ENCODE results near the gene LCOR. TPM values are rescaled to one million over a fixed set of nuclear protein-coding genes. Genes with fewer than 3 reads are reported as not detected.

LCOR gene
- total and polyA plus RNA-seq, 4 donors, result 2.4 to 38.9 (median 19.5) TPM

DNA sequence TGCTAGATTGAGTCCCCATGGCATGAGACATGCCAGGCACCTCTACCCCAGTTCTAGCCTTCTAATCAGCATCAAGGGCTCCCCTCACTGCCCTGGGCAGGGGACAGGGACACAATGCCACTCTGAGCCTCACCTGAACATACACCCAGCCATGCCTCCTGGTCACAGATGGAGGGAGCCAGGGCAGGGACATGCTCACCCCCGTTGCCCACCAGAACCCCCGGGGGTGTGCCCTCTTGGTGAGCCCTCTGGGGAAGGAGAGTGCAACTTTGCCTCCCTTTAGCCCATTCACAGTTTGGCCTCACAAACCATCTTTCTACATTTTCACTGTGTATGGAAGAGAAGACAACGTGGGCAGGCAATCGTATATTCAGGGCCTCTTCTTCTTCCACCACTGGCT is 167.2 kb downstream of the LCOR start:
- H3K27me3 ChIP-seq (ENCODE audit: control insufficient read depth in 1 of 2, insufficient read depth in 2 of 2, low read length in 1 of 2), result no peaks in the 10 kb centered on the region
- H3K4me3 ChIP-seq (ENCODE audit: low read length in 2 of 2), result no peak overlapping the region
- no peak for DNase-seq
- no peak for ATAC-seq (ENCODE audit: low FRiP score)
- no peaks in the 10 kb centered on the region for H3K9me3 ChIP-seq (ENCODE audit: control insufficient read depth, low read length)
- H3K36me3 ChIP-seq (ENCODE audit: control insufficient read depth in 1 of 2, insufficient read depth in 2 of 2, low read length in 1 of 2), result no peaks in the 10 kb centered on the region
- intact Hi-C loops (cut with DNase I), result no loop called here
- no peak overlapping the region for H3K27ac ChIP-seq (ENCODE audit: low read depth in 1 of 2, low read length in 2 of 2)
- 93 to 97% methylated on average over 4 of the region's 4 CpGs for WGBS, 2 donors
- H3K4me1 ChIP-seq (ENCODE audit: control insufficient read depth in 1 of 2, insufficient read depth in 2 of 2, low read length in 2 of 2), result peaks cover 0 to 7% of the 10 kb centered on the region in 2 donors

DNA sequence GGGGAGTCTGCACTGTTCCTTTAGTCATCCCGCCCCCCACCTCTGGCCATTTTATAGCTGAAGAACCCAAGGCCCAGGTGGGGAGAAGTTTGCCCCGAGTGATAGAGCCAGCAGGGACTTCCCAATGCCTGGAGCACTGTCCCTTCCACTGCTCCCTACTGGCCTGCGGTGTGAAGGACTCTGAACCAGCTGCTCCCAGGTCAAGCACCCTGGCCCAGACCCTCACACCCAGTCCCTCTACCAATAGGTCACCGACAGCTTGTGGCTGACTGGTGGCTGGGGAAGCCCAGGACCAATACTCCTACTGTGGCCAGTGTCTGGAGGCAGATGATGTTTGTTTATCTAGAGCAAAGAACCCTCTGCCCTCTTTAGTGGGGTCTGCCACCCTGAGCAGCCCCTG is 167.9 kb downstream of the LCOR start:
- Histone ChIP-seq H3K27ac (ENCODE audit: low read depth in 1 of 2, low read length in 2 of 2) (no peak overlapping the region), H3K4me1 (ENCODE audit: control insufficient read depth in 1 of 2, insufficient read depth in 2 of 2, low read length in 2 of 2) (peaks cover 0 to 7% of the 10 kb centered on the region in 2 donors), H3K4me3 (ENCODE audit: low read length in 2 of 2) (no peak overlapping the region), H3K36me3 (ENCODE audit: control insufficient read depth in 1 of 2, insufficient read depth in 2 of 2, low read length in 1 of 2) (no peaks in the 10 kb centered on the region), H3K9me3 (ENCODE audit: control insufficient read depth, low read length) (no peaks in the 10 kb centered on the region), H3K27me3 (ENCODE audit: control insufficient read depth in 1 of 2, insufficient read depth in 2 of 2, low read length in 1 of 2) (no peaks in the 10 kb centered on the region)
- WGBS, 2 donors, result 94% methylated on average over 4 of the region's 4 CpGs
- ATAC-seq (ENCODE audit: low FRiP score), result no peak
- DNase-seq, result no peak
- intact Hi-C loops (cut with DNase I), result no loop called here

DNA sequence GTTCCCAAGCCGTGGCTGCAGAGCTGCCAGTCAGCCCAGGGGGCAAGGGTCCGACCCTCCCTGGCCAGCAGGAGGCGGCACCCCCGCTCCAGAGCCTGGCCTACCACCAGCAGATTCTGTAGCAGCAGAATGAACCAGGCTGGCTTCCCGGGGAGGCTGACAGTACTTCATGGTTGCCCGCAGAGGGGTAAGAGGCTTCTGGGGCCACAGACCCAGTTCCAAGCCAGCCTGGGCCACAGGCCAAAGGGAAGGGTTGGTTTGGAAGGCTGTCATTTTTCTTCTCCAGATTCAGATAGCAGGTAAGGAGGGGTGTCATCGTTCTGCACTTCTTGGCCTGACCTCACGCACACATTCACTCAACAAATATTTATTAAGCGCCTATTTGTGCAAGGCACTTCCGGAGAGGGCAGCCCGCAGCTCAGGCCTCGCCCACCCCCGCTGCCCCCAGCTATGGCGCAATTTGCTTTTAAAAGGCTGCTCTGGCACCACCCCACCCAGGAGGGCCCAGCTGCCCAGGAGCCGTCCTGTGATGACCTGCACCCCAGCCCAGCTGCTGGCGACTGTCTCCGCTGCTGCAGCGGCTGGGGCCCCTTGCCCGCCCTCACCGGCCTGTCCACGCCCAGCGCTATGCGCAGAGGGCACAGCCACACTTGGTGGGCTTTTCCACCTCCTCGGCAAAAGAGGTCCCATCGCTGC is 168.5 kb downstream of the LCOR start:
- ATAC-seq (ENCODE audit: low FRiP score) (no peak), DNase-seq (no peak)
- H3K36me3 ChIP-seq (ENCODE audit: control insufficient read depth in 1 of 2, insufficient read depth in 2 of 2, low read length in 1 of 2), result no peaks in the 10 kb centered on the region
- intact Hi-C loops (cut with DNase I), result no loop called here
- H3K4me3 ChIP-seq (ENCODE audit: low read length in 2 of 2), result no peak overlapping the region
- peaks cover 0 to 7% of the 10 kb centered on the region in 2 donors for H3K4me1 ChIP-seq (ENCODE audit: control insufficient read depth in 1 of 2, insufficient read depth in 2 of 2, low read length in 2 of 2)
- H3K9me3 ChIP-seq (ENCODE audit: control insufficient read depth, low read length), result no peaks in the 10 kb centered on the region
- H3K27me3 ChIP-seq (ENCODE audit: control insufficient read depth in 1 of 2, insufficient read depth in 2 of 2, low read length in 1 of 2), result no peaks in the 10 kb centered on the region
- H3K27ac ChIP-seq (ENCODE audit: low read depth in 1 of 2, low read length in 2 of 2), result no peak overlapping the region
- WGBS, 2 donors, result 93% methylated on average over 25 of the region's 25 CpGs

DNA sequence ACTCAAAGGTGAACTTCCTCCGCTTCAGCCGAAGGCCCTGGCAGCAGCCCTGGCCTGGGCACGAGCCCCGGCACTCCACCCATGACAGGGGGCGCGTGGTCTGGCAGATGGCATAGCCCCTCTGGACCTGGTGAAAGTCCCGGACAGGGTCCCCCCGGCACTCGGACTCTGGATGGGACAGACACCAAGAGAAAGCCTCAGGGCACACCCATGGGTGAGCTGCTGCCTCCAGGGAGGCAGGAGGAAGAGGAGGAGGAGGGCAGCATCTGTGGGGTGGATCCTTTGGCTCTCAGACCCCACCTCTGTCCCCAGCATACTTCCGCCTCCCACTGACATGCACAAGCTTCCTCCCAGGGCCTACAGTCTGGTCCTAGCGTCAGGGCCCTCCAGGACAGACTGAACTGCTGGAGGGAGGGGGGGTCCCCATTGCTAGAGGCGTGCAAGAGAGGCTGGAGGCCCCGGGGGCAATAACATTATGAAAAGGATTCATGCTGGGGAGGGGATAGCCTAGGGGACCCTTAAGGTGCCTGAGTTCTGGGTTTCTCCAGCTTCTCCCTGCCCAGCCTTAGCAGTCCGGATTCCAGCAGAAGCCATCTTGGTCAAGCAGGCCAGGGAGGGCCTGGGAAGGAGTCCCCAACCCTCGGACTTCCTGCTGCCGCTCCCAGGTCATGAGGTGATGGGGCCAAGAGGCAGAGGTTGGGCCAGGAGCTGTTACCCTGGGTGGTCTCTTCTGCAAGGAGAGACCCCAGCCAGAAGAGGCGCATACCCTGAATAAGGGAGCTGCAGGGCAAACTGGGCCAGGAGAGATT is 169.3 kb downstream of the LCOR start:
- WGBS, 2 donors, result 95% methylated on average over 17 of the region's 17 CpGs
- no peak overlapping the region for H3K4me3 ChIP-seq (ENCODE audit: low read length in 2 of 2)
- no peak overlapping the region for H3K27ac ChIP-seq (ENCODE audit: low read depth in 1 of 2, low read length in 2 of 2)
- ATAC-seq (ENCODE audit: low FRiP score) (no peak), DNase-seq (no peak)
- H3K9me3 ChIP-seq (ENCODE audit: control insufficient read depth, low read length), result no peaks in the 10 kb centered on the region
- peaks cover 0 to 3% of the 10 kb centered on the region in 2 donors for H3K4me1 ChIP-seq (ENCODE audit: control insufficient read depth in 1 of 2, insufficient read depth in 2 of 2, low read length in 2 of 2)
- H3K27me3 ChIP-seq (ENCODE audit: control insufficient read depth in 1 of 2, insufficient read depth in 2 of 2, low read length in 1 of 2), result no peaks in the 10 kb centered on the region
- intact Hi-C loops (cut with DNase I), result no loop called here
- no peaks in the 10 kb centered on the region for H3K36me3 ChIP-seq (ENCODE audit: control insufficient read depth in 1 of 2, insufficient read depth in 2 of 2, low read length in 1 of 2)

DNA sequence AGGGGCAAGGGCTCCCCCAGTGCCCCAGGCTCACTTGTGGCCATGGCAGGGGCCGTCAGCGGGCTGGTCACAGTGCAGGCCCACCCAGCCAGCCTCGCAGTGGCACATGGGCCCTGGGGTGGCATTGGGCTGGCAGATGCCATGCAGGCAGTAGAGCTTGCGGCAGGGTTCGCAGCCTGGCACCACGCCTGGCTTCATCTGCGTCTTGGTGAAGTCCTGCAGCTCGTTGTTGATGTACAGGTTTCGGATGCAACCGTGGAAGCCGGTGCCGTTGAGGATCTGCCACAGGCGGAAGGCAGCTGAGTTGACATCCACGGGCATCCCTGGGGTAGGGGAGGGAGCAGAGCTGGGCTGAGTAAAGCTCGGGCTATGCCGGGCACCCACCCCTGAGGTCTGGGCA is 170.6 kb downstream of the LCOR start:
- no peaks in the 10 kb centered on the region for H3K9me3 ChIP-seq (ENCODE audit: control insufficient read depth, low read length)
- no peaks in the 10 kb centered on the region for H3K27me3 ChIP-seq (ENCODE audit: control insufficient read depth in 1 of 2, insufficient read depth in 2 of 2, low read length in 1 of 2)
- intact Hi-C loops (cut with DNase I), result no loop called here
- ATAC-seq (ENCODE audit: low FRiP score) (no peak), DNase-seq (no peak)
- H3K4me3 ChIP-seq (ENCODE audit: low read length in 2 of 2), result no peak overlapping the region
- no peaks in the 10 kb centered on the region for H3K4me1 ChIP-seq (ENCODE audit: control insufficient read depth in 1 of 2, insufficient read depth in 2 of 2, low read length in 2 of 2)
- 94 to 96% methylated on average over 16 of the region's 16 CpGs for WGBS, 2 donors
- no peak overlapping the region for H3K27ac ChIP-seq (ENCODE audit: low read depth in 1 of 2, low read length in 2 of 2)
- H3K36me3 ChIP-seq (ENCODE audit: control insufficient read depth in 1 of 2, insufficient read depth in 2 of 2, low read length in 1 of 2), result no peaks in the 10 kb centered on the region

DNA sequence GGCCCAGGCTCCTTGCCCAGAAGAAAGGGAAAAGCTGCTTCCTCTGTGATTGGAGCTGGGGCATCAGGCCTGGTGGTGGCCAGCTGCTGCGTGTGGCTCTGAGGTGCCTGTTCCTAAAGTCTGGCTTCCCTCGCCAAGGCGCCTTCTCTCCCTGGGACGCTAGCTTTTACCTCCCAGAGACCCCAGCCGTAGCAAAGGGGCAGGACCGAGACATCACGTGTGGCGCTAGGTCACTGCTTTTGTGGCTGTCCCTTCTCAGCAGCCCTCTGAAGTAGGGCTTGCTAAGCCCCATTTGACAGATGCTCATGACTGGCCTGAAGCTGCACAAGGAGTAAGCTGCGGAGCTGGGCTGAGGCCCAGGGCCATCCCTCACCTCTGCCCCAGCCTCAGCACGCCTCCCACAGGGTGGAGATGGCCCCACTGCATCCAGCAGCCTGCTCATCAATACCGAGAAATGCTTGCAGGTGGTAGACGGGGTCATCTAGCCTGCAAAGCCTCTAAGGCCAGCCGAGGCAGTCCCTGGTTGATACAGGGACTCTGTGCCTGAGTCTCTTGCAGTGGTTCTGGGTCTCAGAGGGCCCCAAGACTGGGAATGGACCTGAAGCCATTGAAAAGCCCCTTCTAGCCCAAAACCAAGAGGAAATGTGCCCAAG is 171.2 kb downstream of the LCOR start:
- H3K4me3 ChIP-seq (ENCODE audit: low read length in 2 of 2), result no peak overlapping the region
- H3K27me3 ChIP-seq (ENCODE audit: control insufficient read depth in 1 of 2, insufficient read depth in 2 of 2, low read length in 1 of 2), result no peaks in the 10 kb centered on the region
- intact Hi-C loops (cut with DNase I), result no loop called here
- H3K36me3 ChIP-seq (ENCODE audit: control insufficient read depth in 1 of 2, insufficient read depth in 2 of 2, low read length in 1 of 2), result no peaks in the 10 kb centered on the region
- ATAC-seq (ENCODE audit: low FRiP score) (no peak), DNase-seq (no peak)
- H3K9me3 ChIP-seq (ENCODE audit: control insufficient read depth, low read length), result no peaks in the 10 kb centered on the region
- H3K4me1 ChIP-seq (ENCODE audit: control insufficient read depth in 1 of 2, insufficient read depth in 2 of 2, low read length in 2 of 2), result no peaks in the 10 kb centered on the region
- no peak overlapping the region for H3K27ac ChIP-seq (ENCODE audit: low read depth in 1 of 2, low read length in 2 of 2)
- WGBS, 2 donors, result 93 to 95% methylated on average over 13 of the region's 13 CpGs

DNA sequence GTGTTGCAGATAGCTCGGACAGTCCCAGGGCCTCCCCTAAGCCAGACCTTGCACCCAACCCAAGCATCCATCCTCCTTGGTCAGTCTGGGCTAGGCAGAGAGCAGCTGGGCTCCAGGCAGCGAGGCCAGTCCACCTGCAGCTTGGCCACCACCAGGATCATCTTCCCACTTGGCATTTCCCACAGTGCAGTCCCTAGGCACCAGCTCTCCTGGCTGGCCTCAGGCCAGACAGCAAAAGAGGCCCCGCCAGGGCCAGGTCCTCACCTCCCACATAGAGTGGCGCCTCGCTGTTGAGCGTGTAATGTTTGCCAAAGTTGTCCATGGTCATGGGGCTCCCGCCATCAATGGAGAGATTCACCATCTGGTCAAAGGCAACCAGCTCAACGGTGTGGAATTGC is 171.7 kb downstream of the LCOR start:
- Histone ChIP-seq H3K4me1 (ENCODE audit: control insufficient read depth in 1 of 2, insufficient read depth in 2 of 2, low read length in 2 of 2) (no peaks in the 10 kb centered on the region), H3K36me3 (ENCODE audit: control insufficient read depth in 1 of 2, insufficient read depth in 2 of 2, low read length in 1 of 2) (no peaks in the 10 kb centered on the region), H3K27me3 (ENCODE audit: control insufficient read depth in 1 of 2, insufficient read depth in 2 of 2, low read length in 1 of 2) (no peaks in the 10 kb centered on the region), H3K4me3 (ENCODE audit: low read length in 2 of 2) (no peak overlapping the region), H3K9me3 (ENCODE audit: control insufficient read depth, low read length) (no peaks in the 10 kb centered on the region), H3K27ac (ENCODE audit: low read depth in 1 of 2, low read length in 2 of 2) (no peak overlapping the region)
- DNase-seq, result no peak
- ATAC-seq (ENCODE audit: low FRiP score), result no peak
- WGBS, 2 donors, result 97% methylated on average over 8 of the region's 8 CpGs
- intact Hi-C loops (cut with DNase I), result no loop called here

DNA sequence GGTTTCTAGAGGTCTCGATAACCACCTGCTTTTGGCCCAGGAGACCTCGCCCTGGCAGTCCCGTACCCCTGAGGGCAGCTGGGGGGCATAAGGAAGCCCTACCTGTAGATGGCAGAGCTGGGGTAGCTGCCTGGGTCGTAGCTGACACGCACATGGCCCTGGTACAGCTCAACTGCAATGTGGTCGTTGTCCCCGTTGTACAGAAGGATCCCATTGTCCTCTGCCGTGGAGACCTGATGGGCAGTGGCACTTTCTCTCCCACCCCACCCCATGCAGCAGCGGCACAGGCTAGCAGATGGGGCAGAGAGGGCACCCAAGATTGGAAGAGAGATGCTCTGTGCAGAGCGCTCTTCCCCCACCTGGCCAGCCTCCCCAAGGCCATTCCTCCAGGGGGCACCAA is 172.5 kb downstream of the LCOR start:
- no peak for DNase-seq
- Histone ChIP-seq H3K36me3 (ENCODE audit: control insufficient read depth in 1 of 2, insufficient read depth in 2 of 2, low read length in 1 of 2) (no peaks in the 10 kb centered on the region), H3K4me1 (ENCODE audit: control insufficient read depth in 1 of 2, insufficient read depth in 2 of 2, low read length in 2 of 2) (no peaks in the 10 kb centered on the region), H3K27ac (ENCODE audit: low read depth in 1 of 2, low read length in 2 of 2) (no peak overlapping the region), H3K4me3 (ENCODE audit: low read length in 2 of 2) (no peak overlapping the region), H3K9me3 (ENCODE audit: control insufficient read depth, low read length) (no peaks in the 10 kb centered on the region), H3K27me3 (ENCODE audit: control insufficient read depth in 1 of 2, insufficient read depth in 2 of 2, low read length in 1 of 2) (no peaks in the 10 kb centered on the region)
- 96 to 98% methylated on average over 10 of the region's 10 CpGs for WGBS, 2 donors
- ATAC-seq (ENCODE audit: low FRiP score), result no peak
- intact Hi-C loops (cut with DNase I), result no loop called here
